Measurements from ENCODE around the gene E4F1.
A peak's percentile ranks its signal among the peaks of the same experiment; 100 is the strongest.

Gene E4F1

GRCh38 chr16:2191446-2191706 lies 32.0 kb upstream of the E4F1 start:
- POLR2A ChIA-PET: no interaction called here

DNA sequence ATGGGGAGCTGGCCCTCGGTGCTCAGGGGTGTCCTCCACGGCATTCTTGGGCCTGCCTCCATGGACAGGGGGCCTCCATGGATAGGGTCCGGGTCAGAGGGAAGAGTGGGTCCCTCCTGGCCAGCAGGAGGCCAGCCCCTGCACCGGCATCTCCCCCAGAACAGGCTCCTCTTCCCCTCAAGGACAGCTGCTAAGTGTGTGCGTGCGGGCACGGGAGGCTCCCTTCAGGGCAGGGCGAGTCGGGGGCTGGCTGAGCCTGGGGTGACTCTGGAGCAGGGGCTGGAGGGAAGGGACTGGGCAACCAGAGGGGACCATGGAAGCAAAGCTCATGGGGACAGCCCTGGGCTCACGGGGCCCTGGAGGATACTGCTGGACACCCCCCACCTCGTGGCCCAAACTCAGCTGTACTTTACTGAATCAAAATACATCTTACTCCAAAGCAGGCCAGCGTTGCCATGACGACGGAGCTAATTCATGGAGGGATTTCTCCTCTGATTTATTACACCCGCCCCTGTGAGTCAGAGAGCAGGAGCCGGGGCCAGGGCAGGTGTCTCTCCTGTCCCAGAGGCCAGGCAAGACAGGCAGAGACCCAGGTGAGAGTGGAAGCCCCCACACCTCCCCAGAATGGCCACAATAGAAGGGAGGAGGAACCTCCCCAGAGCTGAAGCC lies 29.1 kb upstream of the E4F1 start:
- DNase-seq (ENCODE audit: extremely low spot score): no peak
- CTCF ChIA-PET: interaction anchor here (0.6 to 2.2 kb wide), 22 partner anchors 9 to 318 kb away, joined by 3 to 20 read pairs (median 5); partner anchors contain the start of genes CCNF, ECI1 and MLST8
- POLR2A ChIA-PET: interaction anchor here (3.3 kb wide), 1 partner anchor 39 kb away, joined by 14 read pairs; the partner anchor contains the start of gene TRAF7
- no peak for TF ChIP-seq CTCF (IDR thresholded peaks at IDR 0.05; ENCODE audit: control extremely low read depth, extremely low read depth, low read depth, missing control alignments)

More at GRCh38 chr16:2191446-2191706, 32.0 kb upstream of the E4F1 start:
- no peak for TF ChIP-seq CTCF (IDR thresholded peaks at IDR 0.05; ENCODE audit: control extremely low read depth, extremely low read depth, low read depth, missing control alignments)
- CTCF ChIA-PET: interaction anchor here (0.9 kb wide), 2 partner anchors 13 to 149 kb away, joined by 4 read pairs; partner anchors contain the start of gene ABCA3
- no peak for DNase-seq (ENCODE audit: extremely low spot score)

DNA sequence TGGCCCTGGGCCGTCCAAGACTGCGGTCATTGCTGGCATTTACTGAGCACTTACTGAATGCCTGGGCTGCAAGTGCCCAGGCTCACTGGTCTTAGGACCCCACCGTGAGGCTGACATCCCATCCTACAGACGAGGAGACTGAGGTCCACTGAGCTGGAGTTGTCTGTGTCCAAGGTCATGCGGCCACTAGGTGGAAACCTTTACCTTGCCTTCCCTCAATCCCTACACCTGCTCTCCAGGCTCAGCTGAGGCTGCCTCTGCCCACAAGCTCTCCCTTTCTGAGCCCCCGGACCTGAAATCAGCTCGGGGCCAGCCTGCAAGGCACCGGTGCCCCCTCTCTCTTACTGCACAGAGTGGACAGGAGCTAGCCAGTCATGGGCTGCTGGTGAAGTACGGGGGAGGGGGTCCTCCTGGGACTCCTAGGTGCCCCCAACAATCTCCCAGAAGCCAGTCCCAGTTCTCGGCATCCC lies 28.5 kb upstream of the E4F1 start:
- peak; percentile 75 for DNase-seq (ENCODE audit: extremely low spot score)
- TF ChIP-seq CTCF (IDR thresholded peaks at IDR 0.05; ENCODE audit: control extremely low read depth, extremely low read depth, low read depth, missing control alignments): peak; percentile 55
- POLR2A ChIA-PET: interaction anchor here (3.3 kb wide), 1 partner anchor 40 kb away, joined by 14 read pairs; the partner anchor contains the start of gene TRAF7
- CTCF ChIA-PET: interaction anchor here (0.6 to 2.2 kb wide), 26 partner anchors 8 to 317 kb away, joined by 3 to 20 read pairs (median 4); partner anchors contain the start of genes CCNF, ECI1 and MLST8

DNA sequence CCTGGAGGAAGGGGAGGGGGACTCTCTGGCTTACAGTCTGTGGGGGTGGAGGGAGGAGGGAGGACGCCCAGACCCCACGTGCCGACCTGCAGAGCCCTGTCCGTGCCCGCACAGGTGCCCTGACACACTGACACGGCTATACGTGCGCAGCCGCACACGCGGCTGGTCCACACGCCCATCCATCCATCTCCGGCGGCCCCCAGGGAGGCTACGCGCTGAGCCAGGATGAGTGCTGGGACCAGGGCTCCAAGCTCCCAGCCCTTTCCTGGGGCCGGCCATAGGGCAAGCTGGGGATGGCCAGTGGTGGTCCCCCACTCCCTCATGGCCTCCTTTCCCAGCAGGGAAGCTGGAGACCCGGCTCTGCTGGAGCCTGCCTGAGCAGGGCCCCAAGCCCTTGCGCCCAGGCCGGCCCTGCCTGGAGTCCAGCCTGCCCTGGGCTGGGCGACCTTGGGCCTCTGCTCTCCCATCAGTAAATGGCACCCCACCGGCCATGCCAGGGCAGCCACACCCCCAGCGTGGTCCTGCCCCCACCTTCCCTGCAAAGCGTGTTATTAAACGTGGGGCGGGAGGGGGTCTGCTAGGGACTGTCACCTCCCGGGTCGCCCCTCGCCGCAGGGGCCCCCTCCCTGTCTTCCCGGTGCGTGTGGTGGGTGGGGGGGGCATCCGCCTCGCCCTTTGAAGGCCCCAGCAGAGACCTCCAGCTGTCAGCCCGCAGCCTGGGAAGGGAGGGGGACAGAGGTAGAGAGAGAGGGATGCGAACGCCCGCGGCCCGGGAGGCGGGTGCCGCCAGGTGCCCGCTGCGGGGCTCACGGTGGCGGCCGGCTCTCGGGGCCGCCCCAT lies 27.8 kb upstream of the E4F1 start:
- no peak for DNase-seq (ENCODE audit: extremely low spot score)
- ChIA-PET POLR2A (interaction anchor here (0.5 to 3.3 kb wide), 2 partner anchors 41 to 243 kb away, joined by 6 to 14 read pairs; partner anchors contain the start of gene TRAF7), CTCF (interaction anchor here (0.7 to 2.2 kb wide), 22 partner anchors 8 to 317 kb away, joined by 3 to 20 read pairs (median 5); partner anchors contain the start of genes ECI1 and MLST8)
- no peak for TF ChIP-seq CTCF (IDR thresholded peaks at IDR 0.05; ENCODE audit: control extremely low read depth, extremely low read depth, low read depth, missing control alignments)

- CTCF ChIA-PET: interaction anchor here (1.9 to 2.1 kb wide), 2 partner anchors 14 to 37 kb away, joined by 5 read pairs; no protein-coding TSS in a partner anchor
- POLR2A ChIA-PET: interaction anchor here (0.5 to 1.6 kb wide), 2 partner anchors 41 to 242 kb away, joined by 3 to 6 read pairs; partner anchors contain the start of gene TRAF7
- DNase-seq (ENCODE audit: extremely low spot score): peak; percentile 48
- TF ChIP-seq CTCF (IDR thresholded peaks at IDR 0.05; ENCODE audit: control extremely low read depth, extremely low read depth, low read depth, missing control alignments): no peak
These were observed 27.0 kb upstream of the E4F1 start, which contains the start of gene CASKIN1 for GRCh38 chr16:2196162-2196980. TSS of gene CASKIN1 (minus strand) at chr16:2196605. CDS start at chr16:2196432, 173 bp downstream.
